Trophoblast cell (in vitro differentiated cells and primary cell): ENCODE data around the gene SEC23B.

Source experiments
- DNase-seq, 2 donors: peaks; one replicate each; pipeline ENCODE4 v3.0.0-alpha.2; 2016
- H2AFZ ChIP-seq: 2 replicates; pipeline ENCODE4 v1.6.1; 2013; ENCODE audit warnings: low read length, moderate library complexity, mild to moderate bottlenecking; ENCODE audit not compliant: insufficient read depth, poor library complexity
- H2AK5ac ChIP-seq: 2 replicates; pipeline ENCODE4 v1.6.1; 2013; ENCODE audit warnings: mild to moderate bottlenecking, low read length
- H2BK120ac ChIP-seq: 2 replicates; pipeline ENCODE4 v1.6.1; 2013; ENCODE audit warnings: low read length, mild to moderate bottlenecking, moderate library complexity; ENCODE audit not compliant: insufficient read depth, poor library complexity
- H2BK12ac ChIP-seq: 2 replicates; pipeline ENCODE4 v1.6.1; 2013; ENCODE audit warnings: mild to moderate bottlenecking, low read length, moderate library complexity
- H2BK5ac ChIP-seq: 2 replicates; pipeline ENCODE4 v1.6.1; 2013; ENCODE audit warnings: low read length, low read depth, moderate library complexity, mild to moderate bottlenecking; ENCODE audit not compliant: poor library complexity
- H3K14ac ChIP-seq: 2 replicates; pipeline ENCODE4 v1.6.1; 2013; ENCODE audit warnings: mild to moderate bottlenecking, low read length
- H3K18ac ChIP-seq: 2 replicates; pipeline ENCODE4 v1.6.1; 2013; ENCODE audit warnings: mild to moderate bottlenecking, low read length
- H3K23ac ChIP-seq: 2 replicates; pipeline ENCODE4 v1.6.1; 2013; ENCODE audit warnings: low read length
- H3K27ac ChIP-seq: 2 replicates; pipeline ENCODE4 v1.5.1; 2013; ENCODE audit warnings: low read depth, mild to moderate bottlenecking, inconsistent platforms, low read length, moderate library complexity
- H3K27me3 ChIP-seq: 2 replicates; pipeline ENCODE4 v1.6.1; 2013; ENCODE audit warnings: inconsistent platforms, mild to moderate bottlenecking, low read length, moderate library complexity; ENCODE audit not compliant: insufficient read depth
- H3K36me3 ChIP-seq, 2 experiments: 1 replicate in 1 of 2; 2 replicates in 1 of 2; pipeline ENCODE4 v1.6.1; 2013; ENCODE audit warnings: low read length in 2 of 2, mild to moderate bottlenecking in 2 of 2, moderate library complexity in 1 of 2; ENCODE audit not compliant: insufficient read depth in 2 of 2, control insufficient read depth in 1 of 2
- H3K4ac ChIP-seq: 2 replicates; pipeline ENCODE4 v1.6.1; 2013; ENCODE audit warnings: low read depth, mild to moderate bottlenecking, low read length, moderate library complexity
- H3K4me1 ChIP-seq, 2 experiments: 1 replicate in 1 of 2; 2 replicates in 1 of 2; pipeline ENCODE4 v1.6.1; 2013; ENCODE audit warnings: low read length in 2 of 2, mild to moderate bottlenecking in 2 of 2, moderate library complexity in 1 of 2; ENCODE audit not compliant: insufficient read depth in 2 of 2, control insufficient read depth in 1 of 2
- H3K4me2 ChIP-seq: 2 replicates; pipeline ENCODE4 v1.6.1; 2013; ENCODE audit warnings: inconsistent platforms, mild to moderate bottlenecking, low read length, moderate library complexity
- H3K4me3 ChIP-seq: 2 replicates; pipeline ENCODE4 v1.5.1; 2013; ENCODE audit warnings: mild to moderate bottlenecking, low read depth, low read length, inconsistent platforms
- H3K79me1 ChIP-seq: one replicate; pipeline ENCODE4 v1.6.1; 2013; ENCODE audit warnings: low read length
- H3K79me2 ChIP-seq: 2 replicates; pipeline ENCODE4 v1.6.1; 2013; ENCODE audit warnings: low read length, mild to moderate bottlenecking; ENCODE audit not compliant: control insufficient read depth, insufficient read depth, poor library complexity
- H3K9ac ChIP-seq: 2 replicates; pipeline ENCODE4 v1.6.1; 2013; ENCODE audit warnings: mild to moderate bottlenecking, low read length
- H3K9me3 ChIP-seq: 2 replicates; pipeline ENCODE4 v1.6.1; 2013; ENCODE audit warnings: low read depth, mild to moderate bottlenecking, control low read depth, inconsistent platforms, low read length; ENCODE audit not compliant: insufficient read depth
- H4K12ac ChIP-seq: 2 replicates; pipeline ENCODE4 v1.6.1; 2013; ENCODE audit warnings: low read depth, mild to moderate bottlenecking, low read length, moderate library complexity
- H4K8ac ChIP-seq: 2 replicates; pipeline ENCODE4 v1.6.1; 2013; ENCODE audit warnings: low read depth, mild to moderate bottlenecking, low read length, moderate library complexity
- H4K91ac ChIP-seq: one replicate; pipeline ENCODE4 v1.6.1; 2013; ENCODE audit warnings: low read depth, mild to moderate bottlenecking, low read length, moderate library complexity
- WGBS: extraction: QIAGEN DNeasy Blood & Tissue Kit; methylation state at CpG from one replicate; pipeline ENCODE4 v1.1.7; 2013; ENCODE audit warnings: missing lambda C conversion rate; ENCODE audit not compliant: insufficient read length, insufficient coverage; ENCODE audit errors: extremely low coverage; 5-methylcytosine and 5-hydroxymethylcytosine counted together

SEC23B gene

GRCh38 chr20:18529041-18529440, 21.3 kb downstream of the SEC23B start:
- H3K79me2 ChIP-seq: no peaks in the 10 kb centered on the region
- peaks cover 34 to 72% of the 10 kb centered on the region in 2 experiments for H3K36me3 ChIP-seq
- no peak overlapping the region for H3K4me3 ChIP-seq
- H2AFZ ChIP-seq: no peak overlapping the region
- no peaks in the 10 kb centered on the region for H3K4me1 ChIP-seq
- no peak overlapping the region for H4K8ac ChIP-seq
- H3K9me3 ChIP-seq: no peaks in the 10 kb centered on the region
- no peak overlapping the region for H3K4ac ChIP-seq
- H3K9ac ChIP-seq: no peak overlapping the region
- H3K79me1 ChIP-seq: no peaks in the 10 kb centered on the region
- no peak overlapping the region for H2AK5ac ChIP-seq
- H3K4me2 ChIP-seq: no peak overlapping the region
- no peaks in the 10 kb centered on the region for H3K27me3 ChIP-seq
- no peak overlapping the region for H3K18ac ChIP-seq
- DNase-seq: no peak
- no peak overlapping the region for H3K23ac ChIP-seq
- no peak overlapping the region for H2BK5ac ChIP-seq
- no peak overlapping the region for H2BK12ac ChIP-seq
- no peak overlapping the region for H3K14ac ChIP-seq
- no peak overlapping the region for H2BK120ac ChIP-seq
- H4K12ac ChIP-seq: no peak overlapping the region
- no peak overlapping the region for H3K27ac ChIP-seq
- H4K91ac ChIP-seq: no peak overlapping the region

- WGBS: no CpG with 5 or more reads among the region's 6 CpGs
- no peak overlapping the region for H2BK12ac ChIP-seq
- H3K4me2 ChIP-seq: no peak overlapping the region
- H3K9ac ChIP-seq: no peak overlapping the region
- no peaks in the 10 kb centered on the region for H3K4me1 ChIP-seq
- H2BK120ac ChIP-seq: no peak overlapping the region
- no peaks in the 10 kb centered on the region for H3K79me1 ChIP-seq
- no peak overlapping the region for H3K4ac ChIP-seq
- H3K4me3 ChIP-seq: no peak overlapping the region
- no peak overlapping the region for H4K12ac ChIP-seq
- H3K79me2 ChIP-seq: no peaks in the 10 kb centered on the region
- H3K36me3 ChIP-seq: peaks cover 21 to 52% of the 10 kb centered on the region in 2 experiments
- no peaks in the 10 kb centered on the region for H3K9me3 ChIP-seq
- no peak overlapping the region for H3K14ac ChIP-seq
- no peak overlapping the region for H3K23ac ChIP-seq
- H2BK5ac ChIP-seq: no peak overlapping the region
- DNase-seq: no peak
- H3K27me3 ChIP-seq: no peaks in the 10 kb centered on the region
- no peak overlapping the region for H2AFZ ChIP-seq
- H4K91ac ChIP-seq: no peak overlapping the region
- H4K8ac ChIP-seq: no peak overlapping the region
- H3K18ac ChIP-seq: no peak overlapping the region
- no peak overlapping the region for H2AK5ac ChIP-seq
- no peak overlapping the region for H3K27ac ChIP-seq
These were observed 24.9 kb downstream of the SEC23B start for GRCh38 chr20:18532626-18533025.

GRCh38 chr20:18533491-18533890, 25.8 kb downstream of the SEC23B start:
- Histone ChIP-seq H3K4ac (no peak overlapping the region), H3K27me3 (no peaks in the 10 kb centered on the region), H3K4me3 (no peak overlapping the region), H2BK12ac (no peak overlapping the region), H2AK5ac (no peak overlapping the region), H3K79me2 (no peaks in the 10 kb centered on the region), H4K12ac (no peak overlapping the region), H3K4me1 (no peaks in the 10 kb centered on the region), H4K91ac (no peak overlapping the region), H3K23ac (no peak overlapping the region), H3K18ac (no peak overlapping the region), H2AFZ (no peak overlapping the region), H3K4me2 (no peak overlapping the region), H3K36me3 (peaks cover 26 to 48% of the 10 kb centered on the region in 2 experiments), H3K79me1 (no peaks in the 10 kb centered on the region), H2BK120ac (no peak overlapping the region), H3K14ac (no peak overlapping the region), H3K9ac (no peak overlapping the region), H4K8ac (no peak overlapping the region), H2BK5ac (no peak overlapping the region), H3K27ac (no peak overlapping the region), H3K9me3 (no peaks in the 10 kb centered on the region)
- no peak for DNase-seq
- WGBS: no CpG with 5 or more reads among the region's 1 CpG

- no peak overlapping the region for H2BK12ac ChIP-seq
- H4K8ac ChIP-seq: no peak overlapping the region
- no peak overlapping the region for H3K18ac ChIP-seq
- H3K27ac ChIP-seq: no peak overlapping the region
- no peak overlapping the region for H2BK5ac ChIP-seq
- H4K91ac ChIP-seq: no peak overlapping the region
- H3K14ac ChIP-seq: no peak overlapping the region
- no peak overlapping the region for H3K4me3 ChIP-seq
- no CpG with 5 or more reads among the region's 6 CpGs for WGBS
- H3K79me1 ChIP-seq: no peaks in the 10 kb centered on the region
- no peak overlapping the region for H2AFZ ChIP-seq
- H4K12ac ChIP-seq: no peak overlapping the region
- H3K9ac ChIP-seq: no peak overlapping the region
- no peaks in the 10 kb centered on the region for H3K9me3 ChIP-seq
- H2BK120ac ChIP-seq: no peak overlapping the region
- H3K4me2 ChIP-seq: no peak overlapping the region
- H3K4ac ChIP-seq: no peak overlapping the region
- H3K23ac ChIP-seq: no peak overlapping the region
- no peak overlapping the region for H2AK5ac ChIP-seq
- H3K79me2 ChIP-seq: no peaks in the 10 kb centered on the region
- no peaks in the 10 kb centered on the region for H3K27me3 ChIP-seq
- H3K4me1 ChIP-seq: no peaks in the 10 kb centered on the region
- H3K36me3 ChIP-seq: peaks cover 26 to 43% of the 10 kb centered on the region in 2 experiments
- DNase-seq: no peak
These were observed 26.4 kb downstream of the SEC23B start for GRCh38 chr20:18533978-18534644.
